Caco-2 (cell line): ENCODE results near the gene MTHFD1. TPM values are rescaled to one million over a fixed set of nuclear protein-coding genes. Genes with fewer than 3 reads are reported as not detected.

Experiments
- Bru-seq: library from RNA; stranded (reverse); fragments of 400-500 nt; gene quantifications from one replicate; lab custom pipeline; 2021; lab: Mats Ljungman, UMichigan
- BruChase-seq, 2 experiments: library from RNA; stranded (reverse); fragments of 400-500 nt; gene quantifications; one replicate each; lab custom pipeline; 2021; lab: Mats Ljungman, UMichigan
- BruUV-seq: library from RNA; stranded (reverse); fragments of 400-500 nt; replicated peaks from 2 replicates; lab custom pipeline; 2021; lab: Mats Ljungman, UMichigan
- CTCF ChIA-PET: fragments of 300-600 bp; sonication (Branson Sonifier 250); formaldehyde crosslinking; loops from one replicate; lab custom pipeline; 2022; ENCODE audit warnings: antibody characterized with exemption; lab: Charles Lee
- POLR2A ChIA-PET: fragments of 300-600 bp; sonication (Branson Sonifier 250); formaldehyde crosslinking; loops from one replicate; lab custom pipeline; 2022; ENCODE audit warnings: antibody characterized with exemption; lab: Charles Lee
- DNase-seq, 2 experiments: peaks; one replicate each; pipeline versions ENCODE4 v3.0.0 to v3.0.0-alpha.2; 2020 to 2022
- H3K27me3 ChIP-seq: replicated peaks from 2 replicates; pipeline ENCODE4 v1.6.0; 2011; ENCODE audit warnings: low read length; ENCODE audit not compliant: control insufficient read depth, insufficient read depth
- H3K36me3 ChIP-seq: 2 replicates; pipeline ENCODE4 v1.5.1; 2011; ENCODE audit warnings: low read length; ENCODE audit not compliant: control insufficient read depth, insufficient read depth
- H3K4me1 ChIP-seq: fragments of 250-450 bp; sonication (Bioruptor Pico); 2 replicates; pipeline ENCODE4 v1.5.1; 2020; ENCODE audit warnings: mild to moderate bottlenecking
- H3K4me3 ChIP-seq: 2 replicates; pipeline ENCODE4 v1.5.1; 2011; ENCODE audit warnings: low read depth, mild to moderate bottlenecking, control low read depth, low read length
- H3K9me3 ChIP-seq: fragments of 250-450 bp; sonication (Bioruptor Pico); 2 replicates; pipeline ENCODE4 v1.5.1; 2020; ENCODE audit warnings: mild to moderate bottlenecking, moderate library complexity
- H3K27ac Mint-ChIP-seq: one replicate; pipeline ENCODE4 v1.8.0; 2022; ENCODE audit warnings: mixed read lengths; ENCODE audit not compliant: unreplicated experiment
- H3K27me3 Mint-ChIP-seq: one replicate; pipeline ENCODE4 v1.8.0; 2022; ENCODE audit warnings: mixed read lengths; ENCODE audit not compliant: insufficient read depth, unreplicated experiment
- H3K36me3 Mint-ChIP-seq: one replicate; pipeline ENCODE4 v1.8.0; 2022; ENCODE audit warnings: mild to moderate bottlenecking, mixed read lengths; ENCODE audit not compliant: insufficient read depth, unreplicated experiment
- H3K4me1 Mint-ChIP-seq: one replicate; pipeline ENCODE4 v1.8.0; 2022; ENCODE audit warnings: low read depth, mixed read lengths; ENCODE audit not compliant: unreplicated experiment
- H3K4me3 Mint-ChIP-seq: one replicate; pipeline ENCODE4 v1.8.0; 2022; ENCODE audit warnings: mild to moderate bottlenecking, moderate library complexity, mixed read lengths; ENCODE audit not compliant: unreplicated experiment
- H3K9me3 Mint-ChIP-seq: one replicate; pipeline ENCODE4 v1.8.0; 2022; ENCODE audit warnings: mixed read lengths; ENCODE audit not compliant: unreplicated experiment
- intact Hi-C: fragments of 100-400 bp; cut with micrococcal nuclease; formaldehyde crosslinking; loops from one replicate; pipeline ENCODE4 v1.10.0; 2022; ENCODE audit not compliant: unreplicated experiment
- long read RNA-seq: library from polyadenylated mRNA; stranded (forward); transcript quantifications from one replicate; pipeline ENCODE4 v2.0.0, GENCODE V29; 2022
- total RNA-seq: library from RNA; stranded (reverse); gene quantifications from 2 replicates; pipeline ENCODE4 v1.2.3, GENCODE V29; 2022
- TF ChIP-seq, protein P1 (sequence below), 2 experiments: fragments of 200-600 bp in 1 of 2; IDR thresholded peaks; 1 replicate in 1 of 2; 2 replicates in 1 of 2; pipeline versions ENCODE4 v1.5.1 to v1.8.0; 2011 to 2022; ENCODE audit warnings: antibody characterized with exemption in 1 of 2, control low read depth in 1 of 2, inconsistent platforms in 1 of 2, low read depth in 1 of 2, low read length in 1 of 2, mild to moderate bottlenecking in 1 of 2, moderate library complexity in 1 of 2; ENCODE audit not compliant: insufficient read depth in 1 of 2, severe bottlenecking in 1 of 2, unreplicated experiment in 1 of 2

The MTHFD1 gene
- total RNA-seq (180 and 203 TPM in 2 replicates), Bru-seq, nascent RNA (percentile 79 among the genes with signal in this experiment), BruChase-seq, experiment 1, labeled RNA remaining after a 2-hour chase (percentile 83 among the genes with signal in this experiment), BruChase-seq, experiment 2, labeled RNA remaining after a 6-hour chase (percentile 88 among the genes with signal in this experiment)
- long read RNA-seq, transcript MTHFD1-201 (28 exons, 3,136 nt) = major isoform, 320 of 392 reads
- long read RNA-seq, partial matches to known transcripts = 32 of 392 reads
- long read RNA-seq, other reads (novel, unspliced or antisense) = 40 of 392 reads

DNA sequence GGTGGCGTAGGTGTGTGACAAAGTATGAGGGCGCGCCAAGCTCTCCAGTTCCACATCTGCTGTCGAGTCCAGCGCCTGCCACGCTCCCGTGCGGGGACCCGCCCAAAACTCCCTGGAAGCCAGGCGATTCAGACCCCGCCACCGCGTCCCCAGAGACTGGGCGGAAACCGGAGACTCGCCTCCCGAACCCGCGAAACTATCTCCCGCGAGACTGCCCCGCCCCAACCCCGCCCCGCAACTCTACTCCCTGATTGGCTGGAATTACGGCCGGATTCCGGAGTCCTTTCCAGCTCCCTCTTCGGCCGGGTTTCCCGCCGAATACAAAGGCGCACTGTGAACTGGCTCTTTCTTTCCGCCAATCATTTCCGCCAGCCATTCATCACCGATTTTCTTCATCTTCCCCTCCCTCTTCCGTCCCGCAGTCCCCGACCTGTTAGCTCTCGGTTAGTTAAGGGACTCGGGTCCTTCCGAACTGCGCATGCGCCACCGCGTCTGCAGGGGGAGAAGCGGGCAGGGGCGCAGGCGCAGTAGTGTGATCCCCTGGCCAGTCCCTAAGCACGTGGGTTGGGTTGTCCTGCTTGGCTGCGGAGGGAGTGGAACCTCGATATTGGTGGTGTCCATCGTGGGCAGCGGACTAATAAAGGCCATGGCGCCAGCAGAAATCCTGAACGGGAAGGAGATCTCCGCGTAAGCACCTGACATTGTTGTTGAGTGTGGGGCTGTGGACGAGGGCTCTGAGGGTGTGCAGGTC lies at the start of gene MTHFD1:
Gene MTHFD1 (plus strand): TSS at position 572 of the 751 bp plus-strand sequence. CDS start 75 bp downstream, at position 647.
- Mint-ChIP-seq H3K9me3 (no peaks in the 10 kb centered on the region), H3K27ac (peak within 1 kb of the TSS; percentile 87)

DNA sequence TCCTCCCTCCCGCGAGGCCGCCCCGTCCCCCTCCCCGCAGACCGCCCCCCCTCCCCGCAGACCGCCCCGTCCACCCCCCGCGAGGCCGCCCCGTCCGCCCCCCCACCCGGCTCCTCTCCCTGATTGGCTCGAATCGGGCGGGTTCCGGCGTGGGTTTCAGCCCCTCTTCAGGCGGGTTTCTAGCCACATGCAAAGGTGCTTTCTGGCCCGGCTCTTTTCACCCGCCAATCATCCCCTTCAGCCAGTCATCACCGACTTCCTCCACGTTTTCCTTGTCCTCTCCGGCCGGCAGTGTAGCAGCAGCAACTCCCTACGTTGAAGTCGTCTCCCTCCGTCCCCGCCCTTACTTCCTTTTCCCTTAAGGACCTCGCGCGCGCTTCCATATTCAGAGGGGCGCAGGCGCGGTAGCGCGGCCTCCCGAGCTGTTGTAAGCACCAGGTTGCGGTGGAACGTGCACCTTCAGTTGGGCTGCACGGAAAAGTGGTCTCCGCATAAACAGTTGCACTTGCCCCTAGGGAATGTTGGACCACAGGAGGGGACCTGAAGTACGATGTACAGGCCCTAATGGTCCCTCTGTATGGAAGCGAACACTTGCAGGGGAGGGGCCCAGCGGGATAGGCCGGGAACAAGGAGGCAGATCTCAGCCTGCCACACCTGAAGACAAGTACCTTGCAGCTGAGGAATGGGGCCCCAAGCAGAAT lies 49.4 kb upstream of the MTHFD1 start:
- DNase-seq = peak; percentile 97 to 99
- intact Hi-C loops = loop anchor here (1.0 to 5.0 kb wide), 2 partner anchors 50 to 129 kb away; partner anchors contain the start of genes AKAP5 and MTHFD1
- no peaks in the 10 kb centered on the region for H3K27me3 Mint-ChIP-seq
- Histone ChIP-seq H3K36me3 (no peaks in the 10 kb centered on the region), H3K4me1 (peaks cover 8% of the 10 kb centered on the region), H3K4me3 (peak overlapping the region; percentile 81), H3K27me3 (no peaks in the 10 kb centered on the region), H3K9me3 (no peaks in the 10 kb centered on the region; the same call in 1 of the 2 replicates)
- H3K4me1 Mint-ChIP-seq = peaks cover 9% of the 10 kb centered on the region
- ChIA-PET POLR2A (interaction anchor here (2.8 kb wide), 1 partner anchor 49 kb away, joined by 14 read pairs; the partner anchor contains the start of gene MTHFD1), CTCF (interaction anchor here (1.0 to 1.3 kb wide), 3 partner anchors 49 to 139 kb away, joined by 4 to 7 read pairs (median 4); partner anchors contain the start of gene MTHFD1)
- H3K27ac Mint-ChIP-seq = peak overlapping the region; percentile 96
- TF ChIP-seq, protein P1, sequence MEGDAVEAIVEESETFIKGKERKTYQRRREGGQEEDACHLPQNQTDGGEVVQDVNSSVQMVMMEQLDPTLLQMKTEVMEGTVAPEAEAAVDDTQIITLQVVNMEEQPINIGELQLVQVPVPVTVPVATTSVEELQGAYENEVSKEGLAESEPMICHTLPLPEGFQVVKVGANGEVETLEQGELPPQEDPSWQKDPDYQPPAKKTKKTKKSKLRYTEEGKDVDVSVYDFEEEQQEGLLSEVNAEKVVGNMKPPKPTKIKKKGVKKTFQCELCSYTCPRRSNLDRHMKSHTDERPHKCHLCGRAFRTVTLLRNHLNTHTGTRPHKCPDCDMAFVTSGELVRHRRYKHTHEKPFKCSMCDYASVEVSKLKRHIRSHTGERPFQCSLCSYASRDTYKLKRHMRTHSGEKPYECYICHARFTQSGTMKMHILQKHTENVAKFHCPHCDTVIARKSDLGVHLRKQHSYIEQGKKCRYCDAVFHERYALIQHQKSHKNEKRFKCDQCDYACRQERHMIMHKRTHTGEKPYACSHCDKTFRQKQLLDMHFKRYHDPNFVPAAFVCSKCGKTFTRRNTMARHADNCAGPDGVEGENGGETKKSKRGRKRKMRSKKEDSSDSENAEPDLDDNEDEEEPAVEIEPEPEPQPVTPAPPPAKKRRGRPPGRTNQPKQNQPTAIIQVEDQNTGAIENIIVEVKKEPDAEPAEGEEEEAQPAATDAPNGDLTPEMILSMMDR (IDR thresholded peaks at IDR 0.05; ENCODE audit: insufficient read depth in 1 of 2, low read depth in 1 of 2, low read length in 1 of 2, severe bottlenecking in 1 of 2, unreplicated experiment in 1 of 2) = no peak
- H3K9me3 Mint-ChIP-seq = peaks cover 17% of the 10 kb centered on the region
- peaks cover 25% of the 10 kb centered on the region for H3K36me3 Mint-ChIP-seq
- H3K4me3 Mint-ChIP-seq = peak overlapping the region; percentile 94
- BruUV-seq = no TSS peak

More for the DNA sequence above, at the start of gene MTHFD1:
- peaks cover 13% of the 10 kb centered on the region for H3K4me1 Mint-ChIP-seq
- H3K27me3 Mint-ChIP-seq = no peaks in the 10 kb centered on the region
- BruUV-seq = no TSS peak
- Histone ChIP-seq H3K36me3 (no peaks in the 10 kb centered on the region), H3K4me1 (peaks cover 3% of the 10 kb centered on the region; the same call in 1 of the 2 replicates), H3K4me3 (peak within 1 kb of the TSS; percentile 53), H3K9me3 (no peaks in the 10 kb centered on the region), H3K27me3 (no peaks in the 10 kb centered on the region)
- intact Hi-C loops = loop anchor here (1.0 to 5.0 kb wide), 4 partner anchors 22 to 114 kb away; partner anchors contain the start of genes ZBTB1 and ZBTB25
- TF ChIP-seq, protein P1 (IDR thresholded peaks at IDR 0.05; ENCODE audit: insufficient read depth in 1 of 2, low read depth in 1 of 2, low read length in 1 of 2, severe bottlenecking in 1 of 2, unreplicated experiment in 1 of 2) = no peak
- ChIA-PET CTCF (interaction anchor here (0.6 to 1.7 kb wide), 13 partner anchors 9 to 618 kb away, joined by 3 to 15 read pairs (median 4); no protein-coding TSS in a partner anchor), POLR2A (interaction anchor here (0.5 to 2.2 kb wide), 32 partner anchors 9 to 1024 kb away, joined by 3 to 14 read pairs (median 5); partner anchors contain the start of gene ZBTB1)
- H3K4me3 Mint-ChIP-seq = peak within 1 kb of the TSS; percentile 93
- H3K36me3 Mint-ChIP-seq = peaks cover 45% of the 10 kb centered on the region
- peak; percentile 98 to 99 for DNase-seq
